Measurements from ENCODE around the gene CALN1. TPM values are rescaled to one million over a fixed set of nuclear protein-coding genes. Genes with fewer than 3 reads are reported as not detected.

CALN1 gene
- total and polyA plus RNA-seq, 4 donors, result 0.14 to 0.84 (median 0.24) TPM

DNA sequence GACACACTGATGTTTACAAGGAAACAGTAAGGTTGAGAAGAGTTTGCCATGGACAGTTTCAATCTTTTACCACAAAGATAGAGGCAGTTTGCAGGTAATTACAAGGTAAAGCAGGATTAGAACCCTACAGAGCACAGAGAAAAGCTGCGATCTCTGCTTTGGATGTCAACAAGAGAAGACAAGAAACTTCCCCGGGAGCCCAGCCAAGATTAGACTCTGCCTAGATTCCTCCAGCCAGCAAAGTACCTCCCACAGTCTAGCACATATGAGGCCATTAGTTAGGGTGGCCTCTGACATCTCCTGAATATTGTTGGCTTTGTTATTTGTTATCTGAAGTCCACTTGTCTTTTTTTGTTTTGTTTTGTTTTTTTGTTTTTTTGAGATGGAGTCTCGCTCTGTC lies 178.1 kb downstream of the CALN1 start:
- TF ChIP-seq ATF3 (IDR thresholded peaks at IDR 0.05) (no peak), SP1 (IDR thresholded peaks at IDR 0.05) (no peak), RXRA (IDR thresholded peaks at IDR 0.05) (no peak), FOXA2 (IDR thresholded peaks at IDR 0.05) (no peak), HNF4G (IDR thresholded peaks at IDR 0.05) (no peak), FOXA1 (IDR thresholded peaks at IDR 0.05) (no peak), TAF1 (conservative IDR thresholded peaks at IDR 0.05) (no peak), GABPA (IDR thresholded peaks at IDR 0.05 in 1 of 2, conservative IDR thresholded peaks at IDR 0.05 in 1 of 2) (no peak), YY1 (IDR thresholded peaks at IDR 0.05) (no peak)
- TF ChIP-seq, protein P1, sequence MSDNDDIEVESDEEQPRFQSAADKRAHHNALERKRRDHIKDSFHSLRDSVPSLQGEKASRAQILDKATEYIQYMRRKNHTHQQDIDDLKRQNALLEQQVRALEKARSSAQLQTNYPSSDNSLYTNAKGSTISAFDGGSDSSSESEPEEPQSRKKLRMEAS (IDR thresholded peaks at IDR 0.05), result no peak
- no peak overlapping the region for H3K4me3 ChIP-seq (ENCODE audit: low read depth in 1 of 3, low read length in 3 of 3)
- DNase-seq (ENCODE audit: low spot score), result no peak
- no peaks in the 10 kb centered on the region for H3K9me3 ChIP-seq (ENCODE audit: control insufficient read depth in 4 of 4, low read length in 3 of 4)
- H3K27ac ChIP-seq (ENCODE audit: low read depth in 1 of 2, low read length in 2 of 2), result no peak overlapping the region
- H3K4me1 ChIP-seq (ENCODE audit: control insufficient read depth in 4 of 4, insufficient read depth in 4 of 4, low read length in 3 of 4), result no peaks in the 10 kb centered on the region
- no peaks in the 10 kb centered on the region for H3K27me3 ChIP-seq (ENCODE audit: control insufficient read depth in 4 of 4, insufficient read depth in 4 of 4, low read length in 3 of 4)
- 73% methylated on average over 3 of the region's 3 CpGs for WGBS
- H3K9ac ChIP-seq (ENCODE audit: low read depth in 1 of 2, low read length in 2 of 2), result no peak overlapping the region
- H3K36me3 ChIP-seq (ENCODE audit: control insufficient read depth in 4 of 4, insufficient read depth in 3 of 4, low read depth in 1 of 4, low read length in 3 of 4), result no peaks in the 10 kb centered on the region

DNA sequence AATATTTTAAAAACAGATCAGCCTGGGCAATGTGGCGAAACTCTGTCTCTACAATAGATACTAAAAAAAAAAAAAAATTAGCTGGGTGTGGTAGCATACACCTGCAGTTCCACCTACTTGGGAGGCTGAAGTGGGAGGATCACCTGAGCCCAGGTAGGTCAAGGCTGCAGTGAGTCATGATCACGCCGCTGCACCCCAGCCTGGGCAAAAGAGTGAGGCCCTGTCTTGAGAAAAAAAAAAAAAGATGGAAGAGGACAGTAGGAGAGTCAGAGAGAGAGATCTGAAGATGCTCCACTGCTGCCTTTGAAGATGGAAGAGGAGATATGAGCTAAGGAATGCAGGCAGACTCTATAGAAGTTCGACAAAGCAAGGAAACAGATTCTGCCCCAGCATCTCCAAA lies 181.9 kb downstream of the CALN1 start:
- Histone ChIP-seq H3K9me3 (ENCODE audit: control insufficient read depth in 4 of 4, low read length in 3 of 4) (no peaks in the 10 kb centered on the region), H3K36me3 (ENCODE audit: control insufficient read depth in 4 of 4, insufficient read depth in 3 of 4, low read depth in 1 of 4, low read length in 3 of 4) (no peaks in the 10 kb centered on the region), H3K4me1 (ENCODE audit: control insufficient read depth in 4 of 4, insufficient read depth in 4 of 4, low read length in 3 of 4) (no peaks in the 10 kb centered on the region), H3K27me3 (ENCODE audit: control insufficient read depth in 4 of 4, insufficient read depth in 4 of 4, low read length in 3 of 4) (no peaks in the 10 kb centered on the region), H3K4me3 (ENCODE audit: low read depth in 1 of 3, low read length in 3 of 3) (no peak overlapping the region), H3K9ac (ENCODE audit: low read depth in 1 of 2, low read length in 2 of 2) (no peak overlapping the region), H3K27ac (ENCODE audit: low read depth in 1 of 2, low read length in 2 of 2) (no peak overlapping the region)
- 74% methylated on average over 4 of the region's 4 CpGs for WGBS
- TF ChIP-seq, protein P2, sequence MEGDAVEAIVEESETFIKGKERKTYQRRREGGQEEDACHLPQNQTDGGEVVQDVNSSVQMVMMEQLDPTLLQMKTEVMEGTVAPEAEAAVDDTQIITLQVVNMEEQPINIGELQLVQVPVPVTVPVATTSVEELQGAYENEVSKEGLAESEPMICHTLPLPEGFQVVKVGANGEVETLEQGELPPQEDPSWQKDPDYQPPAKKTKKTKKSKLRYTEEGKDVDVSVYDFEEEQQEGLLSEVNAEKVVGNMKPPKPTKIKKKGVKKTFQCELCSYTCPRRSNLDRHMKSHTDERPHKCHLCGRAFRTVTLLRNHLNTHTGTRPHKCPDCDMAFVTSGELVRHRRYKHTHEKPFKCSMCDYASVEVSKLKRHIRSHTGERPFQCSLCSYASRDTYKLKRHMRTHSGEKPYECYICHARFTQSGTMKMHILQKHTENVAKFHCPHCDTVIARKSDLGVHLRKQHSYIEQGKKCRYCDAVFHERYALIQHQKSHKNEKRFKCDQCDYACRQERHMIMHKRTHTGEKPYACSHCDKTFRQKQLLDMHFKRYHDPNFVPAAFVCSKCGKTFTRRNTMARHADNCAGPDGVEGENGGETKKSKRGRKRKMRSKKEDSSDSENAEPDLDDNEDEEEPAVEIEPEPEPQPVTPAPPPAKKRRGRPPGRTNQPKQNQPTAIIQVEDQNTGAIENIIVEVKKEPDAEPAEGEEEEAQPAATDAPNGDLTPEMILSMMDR (IDR thresholded peaks at IDR 0.05; ENCODE audit: low read depth, low read length, missing input control), result no peak
- TF ChIP-seq FOXA2 (IDR thresholded peaks at IDR 0.05) (no peak), ATF3 (IDR thresholded peaks at IDR 0.05) (no peak), RXRA (IDR thresholded peaks at IDR 0.05) (no peak), FOXA1 (IDR thresholded peaks at IDR 0.05) (no peak), RAD21 (IDR thresholded peaks at IDR 0.05) (no peak), HNF4G (IDR thresholded peaks at IDR 0.05) (no peak), SP1 (IDR thresholded peaks at IDR 0.05) (no peak), EGR1 (IDR thresholded peaks at IDR 0.05; ENCODE audit: low read depth in 2 of 2) (no peak), JUND (IDR thresholded peaks at IDR 0.05) (no peak)
- TF ChIP-seq, protein P1 (IDR thresholded peaks at IDR 0.05), result no peak
- DNase-seq (ENCODE audit: low spot score), result no peak

DNA sequence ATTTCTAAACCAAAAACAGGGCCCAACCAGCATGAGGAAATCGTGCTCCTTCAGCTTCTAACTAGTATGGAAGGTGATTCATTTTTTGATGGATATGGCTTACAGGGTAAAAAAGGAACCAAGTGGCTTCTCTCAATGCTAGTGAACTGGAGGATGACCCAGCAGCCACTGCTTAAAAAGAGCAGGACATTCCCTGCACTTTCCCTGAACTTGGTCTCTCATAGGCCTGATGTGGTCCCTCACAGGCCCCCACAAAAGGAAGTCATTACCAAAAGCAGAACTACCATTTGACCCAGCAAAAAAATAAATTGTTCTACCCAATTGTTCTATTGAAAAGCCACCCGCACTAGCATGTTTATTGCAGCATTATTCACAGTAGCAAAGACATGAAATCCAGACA lies 188.8 kb downstream of the CALN1 start:
- Histone ChIP-seq H3K4me1 (ENCODE audit: control insufficient read depth in 4 of 4, insufficient read depth in 4 of 4, low read length in 3 of 4) (no peaks in the 10 kb centered on the region), H3K36me3 (ENCODE audit: control insufficient read depth in 4 of 4, insufficient read depth in 3 of 4, low read depth in 1 of 4, low read length in 3 of 4) (no peaks in the 10 kb centered on the region), H3K4me3 (ENCODE audit: low read depth in 1 of 3, low read length in 3 of 3) (no peak overlapping the region), H3K27ac (ENCODE audit: low read depth in 1 of 2, low read length in 2 of 2) (no peak overlapping the region), H3K27me3 (ENCODE audit: control insufficient read depth in 4 of 4, insufficient read depth in 4 of 4, low read length in 3 of 4) (no peaks in the 10 kb centered on the region), H3K9me3 (ENCODE audit: control insufficient read depth in 4 of 4, low read length in 3 of 4) (no peaks in the 10 kb centered on the region), H3K9ac (ENCODE audit: low read depth in 1 of 2, low read length in 2 of 2) (no peak overlapping the region)
- TF ChIP-seq TAF1 (conservative IDR thresholded peaks at IDR 0.05) (no peak), ZBTB33 (IDR thresholded peaks at IDR 0.05) (no peak), EGR1 (IDR thresholded peaks at IDR 0.05; ENCODE audit: low read depth in 2 of 2) (no peak), RXRA (IDR thresholded peaks at IDR 0.05) (no peak)
- DNase-seq (ENCODE audit: low spot score), result no peak
- WGBS, result 67% methylated on average over 2 of the region's 2 CpGs

All from liver (tissue), 9 donors.